Left lobe of liver (tissue), 2 donors: ENCODE data around the gene MRPS15. TPM values are rescaled to one million over a fixed set of nuclear protein-coding genes. Genes with fewer than 3 reads are reported as not detected.
"Not testable (repeated sequence)": the region's sequence is repeated elsewhere in the genome, so short reads cannot be mapped to it uniquely, and the experiment has no call there.

ENCODE experiments used
- ATAC-seq: fragments of 200-7000 bp; cut with Tn5 transposase; one replicate; pipeline ENCODE4 v1.9.1; 2020; ENCODE audit warnings: mild to moderate bottlenecking, moderate library complexity
- DNase-seq: peaks from one replicate; pipeline ENCODE4 v3.0.0-alpha.2; 2020; ENCODE audit warnings: low spot score
- total RNA-seq: library from RNA; stranded (reverse); gene quantifications from one replicate; pipeline ENCODE4 v1.2.1, GENCODE V29; 2021
- donor health status: DM: no; HTN: no; CAD: no; lungs with moderate emphysema.
- donor health status: DM: no; HTN: yes; CAD: no.

Gene MRPS15
- 50.0 TPM for total RNA-seq

DNA sequence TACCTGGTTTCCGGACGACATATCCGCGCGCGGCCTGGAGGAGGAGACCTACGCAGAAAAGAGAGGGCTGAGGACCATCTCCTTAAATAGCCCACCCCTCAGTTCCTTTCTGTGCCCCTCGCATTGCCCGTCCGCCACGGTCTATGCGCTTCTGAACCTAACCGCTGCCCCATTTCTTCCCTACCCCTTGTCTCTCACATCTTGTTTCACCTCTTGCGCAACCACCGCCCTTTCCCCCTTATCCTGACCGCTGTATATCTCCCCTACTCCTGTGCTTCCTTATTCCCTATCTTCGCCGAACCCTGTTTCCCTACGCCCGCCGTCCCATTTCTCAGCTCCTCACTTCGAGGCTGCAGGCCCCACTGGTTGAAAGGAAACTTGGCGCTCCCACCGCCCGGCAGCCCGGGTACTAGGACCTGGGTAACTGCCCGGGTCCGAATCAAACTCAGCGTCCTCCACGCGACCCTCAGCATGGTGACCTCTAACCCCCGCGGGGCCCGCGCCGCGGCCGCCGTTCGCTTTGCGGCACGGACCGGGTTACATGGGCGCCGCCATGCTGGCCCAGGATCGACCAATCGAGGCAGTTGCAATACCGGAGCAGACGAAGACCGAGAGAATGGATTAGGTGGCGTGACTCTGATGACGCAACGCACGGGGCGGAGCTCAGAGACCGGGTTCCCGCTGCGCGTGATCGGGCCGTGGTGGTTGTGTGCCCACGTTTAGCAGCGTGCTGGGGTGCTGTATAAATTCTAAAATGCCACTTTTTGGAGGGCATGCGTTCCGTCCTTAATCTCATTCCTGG lies at the start of gene MRPS15:
Gene MRPS15, minus strand, starts transcription at position 582 of the 802 bp plus-strand sequence. Its CDS starts 109 bp downstream, at position 473.
- peak; percentile 95 for ATAC-seq
- DNase-seq: peak; percentile 97

DNA sequence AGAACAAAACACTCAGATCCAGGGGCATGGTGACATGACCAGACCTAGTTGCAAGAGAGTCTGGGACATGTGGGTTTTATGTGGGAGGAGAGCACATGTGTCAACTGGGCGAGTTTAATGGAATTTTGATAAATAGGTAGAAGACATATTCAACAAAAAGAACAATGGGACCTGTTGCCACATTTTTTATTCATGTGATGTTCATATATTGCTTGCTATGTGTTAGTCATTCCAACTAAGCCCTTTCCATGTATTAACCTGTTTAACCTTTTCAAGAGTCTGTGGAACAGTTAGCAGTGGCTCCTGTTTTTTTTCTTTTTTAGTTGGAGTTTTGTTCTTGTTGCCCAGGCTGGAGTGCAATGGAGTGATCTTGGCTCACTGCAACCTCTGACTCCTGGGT lies 48.7 kb upstream of the MRPS15 start:
- no peak for DNase-seq
- no peak for ATAC-seq

DNA sequence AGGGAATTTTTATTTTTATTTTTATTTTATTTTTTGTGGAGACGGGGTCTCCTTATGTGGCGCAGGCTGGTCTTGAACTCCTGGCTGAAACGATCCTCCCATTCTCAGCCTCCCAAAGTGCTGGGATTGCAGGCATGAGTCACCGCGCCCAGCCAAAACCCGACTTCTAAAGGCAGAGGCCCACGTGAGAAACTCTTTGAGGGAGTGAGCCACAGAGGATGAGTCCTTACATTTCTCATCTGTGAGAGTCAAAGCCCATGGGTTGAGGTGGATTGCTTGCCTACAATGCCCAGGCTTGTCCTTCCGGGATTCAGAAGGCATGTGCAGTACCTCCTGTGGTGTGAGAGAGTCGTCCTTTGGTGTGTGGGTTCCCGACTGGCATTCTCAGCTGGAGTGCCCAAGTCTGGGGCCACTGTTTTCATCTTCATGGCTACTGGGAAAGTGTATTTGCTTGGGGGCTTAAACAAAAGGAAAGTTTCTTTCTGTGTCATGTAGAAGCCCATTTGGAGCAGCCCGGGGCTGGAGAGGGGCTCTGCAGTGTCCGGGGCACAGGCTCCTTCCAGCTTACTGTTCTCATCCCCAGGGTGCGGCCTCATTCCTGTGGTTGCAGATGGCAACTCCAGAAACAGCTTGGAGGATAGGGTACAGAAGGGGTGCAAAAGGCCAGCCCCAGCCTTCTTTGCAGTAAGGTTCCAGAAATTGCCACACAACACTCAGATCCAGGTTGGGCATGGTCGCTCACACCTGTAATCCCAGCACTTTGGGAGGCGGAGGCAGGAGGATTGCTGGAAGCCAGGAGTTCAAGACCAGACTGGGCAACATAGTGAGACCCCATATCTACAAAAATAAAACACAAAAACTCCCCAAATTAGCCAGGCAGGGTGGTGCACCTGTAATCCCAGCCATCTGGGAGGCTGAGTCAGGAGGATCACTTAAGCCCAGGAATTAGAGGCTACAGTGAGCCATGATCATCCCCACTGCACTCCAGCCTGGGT lies 47.9 kb upstream of the MRPS15 start:
- ATAC-seq: no peak
- DNase-seq: no peak

DNA sequence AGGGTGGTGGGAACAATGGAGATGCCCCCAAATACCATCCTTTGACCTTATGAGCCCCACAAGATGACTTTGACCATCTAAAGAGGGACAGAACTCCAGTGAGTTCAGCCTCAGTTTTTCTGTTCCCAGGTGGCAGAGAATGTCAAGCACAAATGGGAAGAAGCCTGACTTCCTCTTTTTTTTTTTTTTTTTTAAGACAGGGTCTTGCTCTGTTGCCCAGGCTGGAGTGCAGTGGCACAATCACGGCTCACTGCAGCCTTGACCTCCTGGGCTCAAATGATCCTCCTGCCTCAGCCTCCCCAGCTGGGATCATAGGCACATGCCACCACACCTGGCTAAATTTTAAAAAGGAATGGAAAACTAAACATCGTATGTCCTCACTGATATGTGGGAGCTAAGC lies 47.0 kb upstream of the MRPS15 start:
- not testable (repeated sequence) for ATAC-seq, DNase-seq

- no peak for DNase-seq
Measured at GRCh38 chr1:36510418-36510817, 46.2 kb upstream of the MRPS15 start.

DNA sequence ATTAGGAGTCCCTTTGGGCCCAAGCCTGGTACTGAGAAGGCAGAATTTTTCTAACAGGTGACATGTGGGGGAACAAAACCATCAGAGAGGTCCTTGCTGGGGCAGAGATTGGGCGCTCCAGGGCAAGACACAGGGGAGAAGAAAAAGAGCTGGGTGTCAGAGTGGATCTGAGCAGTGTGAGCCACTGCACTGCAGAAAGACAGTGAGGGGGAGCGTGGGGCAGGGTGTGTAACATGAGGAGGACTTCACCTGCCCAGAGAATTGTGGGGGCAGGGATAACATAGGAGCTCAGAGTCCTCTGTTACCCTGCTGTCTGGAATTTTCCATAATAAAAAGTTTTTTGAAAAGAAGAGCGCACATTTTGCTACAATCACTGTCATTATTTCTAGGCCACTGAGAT lies 44.1 kb upstream of the MRPS15 start:
- ATAC-seq: no peak

More at GRCh38 chr1:36510418-36510817, 46.2 kb upstream of the MRPS15 start:
- no peak for ATAC-seq

GRCh38 chr1:36506276-36506920 lies 42.2 kb upstream of the MRPS15 start:
- DNase-seq: no peak
- no peak for ATAC-seq

More for the DNA sequence above, 44.1 kb upstream of the MRPS15 start:
- no peak for DNase-seq

GRCh38 chr1:36503733-36504132 lies 39.5 kb upstream of the MRPS15 start:
- ATAC-seq: no peak

DNA sequence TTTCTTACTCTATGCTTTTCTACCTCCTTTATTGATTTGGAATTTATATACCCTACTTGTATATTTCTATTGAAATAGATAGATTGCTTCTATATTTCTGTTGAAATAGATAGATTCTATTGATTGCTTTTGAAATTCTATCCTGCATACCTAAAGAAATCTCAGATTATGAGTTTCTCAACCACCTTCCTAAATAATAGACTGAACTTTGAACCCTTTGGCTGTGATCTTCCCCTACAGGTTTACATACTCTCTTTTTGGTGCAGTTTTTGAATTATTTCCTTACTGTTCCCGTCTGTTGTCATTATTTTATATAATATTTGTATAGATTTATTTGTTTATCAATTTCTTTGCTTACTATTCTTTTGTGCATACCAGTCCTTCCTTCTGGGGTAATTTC lies 39.0 kb upstream of the MRPS15 start:
- DNase-seq (no peak), ATAC-seq (no peak)

More at GRCh38 chr1:36503733-36504132, 39.5 kb upstream of the MRPS15 start:
- DNase-seq: no peak

DNA sequence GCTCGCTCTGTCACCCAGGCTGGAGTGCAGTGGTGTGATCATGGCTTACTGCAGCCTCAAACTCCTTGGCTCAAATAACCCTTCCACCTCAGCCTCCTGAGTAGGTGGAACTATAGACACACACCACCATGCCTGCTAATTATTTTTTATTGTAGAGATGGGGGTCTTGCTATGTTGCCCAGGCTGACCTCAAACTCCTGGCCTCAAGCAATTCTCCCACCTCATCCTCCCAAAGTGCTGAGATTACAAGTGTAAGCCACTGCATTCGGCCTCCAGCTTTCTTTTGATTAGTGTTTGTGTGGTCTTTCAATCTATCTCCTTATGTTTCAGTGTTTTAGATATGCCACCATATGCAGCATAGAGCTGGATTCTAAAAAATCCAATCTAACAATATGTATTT lies 38.4 kb upstream of the MRPS15 start:
- ATAC-seq (no peak), DNase-seq (no peak)

DNA sequence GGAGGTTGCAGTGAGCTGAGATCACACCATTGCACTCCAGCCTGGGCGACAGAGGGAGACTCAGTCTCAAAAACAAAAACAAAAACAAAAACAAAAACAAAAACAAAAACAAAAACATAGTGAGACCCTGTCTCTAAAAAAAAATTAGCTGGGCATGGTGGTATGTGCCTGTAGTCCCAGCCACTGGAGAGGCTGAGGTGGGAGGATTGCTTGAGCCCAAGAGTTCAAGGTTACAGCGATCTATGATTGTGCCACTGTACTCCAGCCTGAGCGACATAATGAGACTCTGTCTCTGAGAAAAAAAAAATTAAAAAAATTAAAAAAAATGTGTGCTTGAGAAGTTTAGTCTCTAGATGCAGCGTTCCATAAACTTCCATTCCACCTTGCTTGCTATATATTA lies 37.7 kb upstream of the MRPS15 start:
- not testable (repeated sequence) for ATAC-seq, DNase-seq

DNA sequence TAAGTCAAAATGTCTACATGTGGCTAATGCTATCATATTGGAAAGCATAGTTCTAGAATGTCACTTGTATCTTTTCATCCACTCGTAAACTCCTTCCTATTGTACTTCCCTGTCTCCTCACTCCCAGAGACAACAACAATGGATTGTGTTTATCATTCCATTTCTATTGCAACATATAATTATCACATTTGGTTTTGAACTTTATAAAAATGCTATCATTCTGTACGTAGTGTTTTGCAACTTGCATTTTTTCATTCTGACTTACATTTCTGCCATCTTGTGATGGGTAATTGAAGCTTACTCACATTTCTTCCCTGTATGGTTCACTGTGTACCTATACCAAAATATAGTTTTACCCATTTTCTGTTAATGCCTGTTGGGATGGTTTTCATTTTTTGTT lies 33.0 kb upstream of the MRPS15 start:
- ATAC-seq (no peak), DNase-seq (no peak)

- DNase-seq (no peak), ATAC-seq (no peak)
Measured at GRCh38 chr1:36494971-36495370, 30.8 kb upstream of the MRPS15 start.

DNA sequence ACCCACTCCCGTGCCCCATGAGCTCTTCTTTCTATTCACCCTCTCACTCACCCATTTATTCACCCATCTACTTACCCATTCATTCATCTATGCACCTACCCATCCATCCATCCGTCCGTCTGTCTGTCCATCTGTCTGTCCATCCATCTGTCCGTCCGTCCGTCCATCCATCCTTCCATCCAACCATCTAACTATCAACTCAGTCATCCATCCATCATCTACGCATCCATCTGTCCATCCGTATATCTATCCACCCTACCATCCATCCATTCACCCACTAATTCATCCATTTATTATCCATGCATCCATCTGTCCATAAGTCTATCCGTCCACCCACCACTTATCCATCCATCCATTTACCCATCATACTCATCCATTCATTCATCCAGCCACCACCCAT lies 29.3 kb upstream of the MRPS15 start:
- no peak for DNase-seq
- ATAC-seq: no peak

DNA sequence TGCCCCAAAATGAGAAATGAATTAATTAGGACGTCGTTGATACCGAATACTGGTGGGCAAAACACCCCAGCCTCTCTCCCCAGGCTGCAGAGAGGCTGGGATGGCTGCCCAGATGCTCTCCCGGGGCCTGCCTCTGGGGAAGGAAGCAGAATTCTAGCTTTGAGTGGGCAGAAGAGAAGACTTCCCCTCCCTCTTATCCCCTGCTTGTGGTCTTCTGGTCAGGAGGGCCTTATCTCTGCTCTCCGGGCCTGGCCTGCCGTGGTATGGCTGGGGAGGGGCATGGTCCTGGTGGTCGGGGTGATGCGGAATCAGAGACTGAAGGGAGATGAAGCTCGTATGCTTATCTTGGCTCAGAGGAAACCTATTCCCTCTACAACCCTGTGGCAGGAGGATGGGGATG lies 28.3 kb upstream of the MRPS15 start:
- DNase-seq: no peak
- ATAC-seq: no peak

DNA sequence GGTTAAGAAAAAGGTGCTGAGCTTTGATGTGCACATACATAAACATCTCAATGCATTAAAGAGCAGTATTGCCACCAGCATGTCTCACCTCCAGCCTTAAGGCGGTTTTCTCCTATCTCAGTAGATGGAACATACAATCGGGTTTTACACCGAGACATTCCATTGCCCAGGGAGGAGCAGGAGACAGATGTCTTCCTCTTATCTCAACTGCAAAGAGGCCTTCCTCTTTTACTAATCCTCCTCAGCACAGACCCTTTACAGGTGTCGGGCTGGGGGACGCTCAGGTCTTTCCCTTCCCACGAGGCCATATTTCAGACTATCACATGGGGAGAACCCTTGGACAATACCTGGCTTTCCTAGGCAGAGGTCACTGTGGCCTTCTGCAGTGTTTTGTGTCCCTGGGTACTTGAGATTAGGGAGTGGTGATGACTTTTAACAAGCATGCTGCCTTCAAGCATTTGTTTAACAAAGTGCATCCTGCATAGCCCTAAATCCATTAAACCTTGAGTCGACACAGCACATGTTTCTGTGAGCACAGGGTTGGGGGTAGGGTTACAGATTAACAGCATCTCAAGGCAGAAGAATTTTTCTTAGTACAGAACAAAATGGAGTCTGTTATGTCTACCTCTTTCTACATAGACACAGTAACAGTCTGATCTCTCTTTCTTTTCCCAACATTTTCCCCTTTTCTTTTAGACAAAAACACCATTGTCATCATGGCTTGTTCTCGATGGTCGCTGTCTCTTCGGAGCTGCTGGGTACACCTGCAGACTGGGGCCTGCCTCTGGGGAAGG lies 25.3 kb upstream of the MRPS15 start:
- DNase-seq, ATAC-seq: not testable (repeated sequence)

DNA sequence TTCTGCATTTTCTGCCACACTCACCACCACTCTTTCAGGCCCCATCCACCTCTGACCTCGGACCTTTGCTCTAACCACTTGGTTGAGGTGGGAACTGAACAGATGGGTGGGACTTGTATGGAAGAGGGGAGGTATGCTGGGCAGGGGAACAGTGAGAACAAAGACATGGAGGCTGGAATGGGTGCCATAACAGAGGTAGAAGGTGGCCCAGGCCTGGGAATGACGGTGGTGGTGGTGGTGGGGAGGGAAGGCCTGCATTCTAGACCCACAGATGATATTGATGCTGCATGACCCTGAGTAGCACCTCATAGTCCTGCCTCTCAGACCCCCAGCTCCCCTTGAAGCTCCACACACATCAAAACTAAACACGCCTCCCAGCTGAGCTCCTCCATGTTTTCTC lies 23.7 kb upstream of the MRPS15 start:
- ATAC-seq: no peak

GRCh38 chr1:36487336-36487725 lies 23.1 kb upstream of the MRPS15 start:
- DNase-seq, ATAC-seq: not testable (repeated sequence)

More for the DNA sequence above, 23.7 kb upstream of the MRPS15 start:
- DNase-seq: no peak

DNA sequence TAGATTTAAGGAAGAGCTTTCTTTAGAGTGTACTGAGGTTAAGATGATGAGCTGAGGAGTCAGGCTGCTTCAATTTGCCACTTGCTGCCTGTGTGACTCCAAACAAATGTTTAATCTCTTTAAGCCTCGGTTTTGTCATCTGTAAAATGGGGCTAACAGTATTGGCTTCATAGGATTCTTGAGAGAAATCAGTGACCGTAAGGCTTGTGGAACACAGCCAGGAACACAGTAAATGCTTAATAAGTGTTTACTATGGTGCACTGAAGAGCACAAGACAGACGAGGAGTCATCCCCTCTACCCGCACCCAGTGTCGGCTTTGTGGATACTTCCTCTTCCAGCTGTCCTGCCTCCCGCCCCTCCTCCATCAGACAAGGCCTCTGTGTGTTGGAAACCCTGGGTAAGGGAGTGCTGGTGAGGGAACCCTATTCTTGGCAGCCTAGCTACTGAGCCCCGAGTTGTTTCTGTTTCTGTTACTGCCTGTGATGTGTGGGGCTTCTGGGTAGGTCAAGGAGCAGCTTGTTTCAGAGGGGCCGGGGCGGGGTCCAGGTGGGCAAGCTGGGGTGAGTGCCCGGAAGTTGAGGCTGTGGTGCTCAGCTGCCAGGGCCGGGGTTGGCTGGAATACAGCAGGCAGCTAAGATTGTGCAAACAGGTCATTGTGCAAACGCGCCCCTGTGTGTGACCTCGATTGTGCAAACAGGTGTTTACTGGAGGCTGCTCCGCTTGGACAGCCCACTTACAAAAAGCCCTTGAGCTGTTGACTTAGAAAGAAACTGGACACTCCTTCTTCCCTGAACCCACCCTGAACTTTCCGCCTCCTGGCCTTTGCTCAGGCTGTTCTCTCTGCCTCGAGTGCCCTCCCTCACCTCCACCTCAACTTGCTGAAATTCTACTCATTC lies 22.5 kb upstream of the MRPS15 start:
- peak; percentile 97 for DNase-seq
- peak; percentile 87 for ATAC-seq
